Retinal pigment epithelial cell (primary cell): ENCODE data around the gene AK4.
"Not testable (repeated sequence)": the region's sequence is repeated elsewhere in the genome, so short reads cannot be mapped to it uniquely, and the experiment has no call there.

Experiments used
- DNase-seq: peaks from one replicate; pipeline ENCODE4 v3.0.0-alpha.2; 2010; ENCODE audit warnings: low read depth
- H3K4me3 ChIP-seq: 2 replicates; pipeline ENCODE4 v1.5.1; 2011; ENCODE audit warnings: mild to moderate bottlenecking, low read length, control low read depth, moderate library complexity
- TF ChIP-seq, protein P1 (sequence below): conservative IDR thresholded peaks from 2 replicates; pipeline ENCODE4 v1.5.1; 2011; ENCODE audit warnings: low read depth, low read length, control low read depth, inconsistent platforms

The AK4 gene

DNA sequence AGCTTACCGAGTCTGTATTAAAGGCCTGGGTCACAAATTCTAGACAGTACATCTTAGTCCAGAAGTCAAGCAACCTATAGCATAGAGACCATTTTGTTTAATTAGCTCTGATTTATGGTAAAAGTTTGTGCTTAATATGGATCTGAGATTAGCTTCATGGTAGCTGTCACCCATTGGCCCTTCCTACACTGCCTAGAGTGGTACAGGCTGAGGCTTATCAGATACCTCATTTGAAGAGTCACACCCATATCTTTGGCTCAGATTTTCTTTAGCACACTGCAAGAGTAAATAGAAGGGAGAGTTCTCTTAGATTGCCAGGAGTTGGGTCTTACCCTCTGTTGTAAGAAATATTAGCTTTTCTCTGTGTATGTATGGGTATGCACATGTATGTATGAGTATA lies 3.6 kb downstream of the AK4 start:
- TF ChIP-seq, protein P1, sequence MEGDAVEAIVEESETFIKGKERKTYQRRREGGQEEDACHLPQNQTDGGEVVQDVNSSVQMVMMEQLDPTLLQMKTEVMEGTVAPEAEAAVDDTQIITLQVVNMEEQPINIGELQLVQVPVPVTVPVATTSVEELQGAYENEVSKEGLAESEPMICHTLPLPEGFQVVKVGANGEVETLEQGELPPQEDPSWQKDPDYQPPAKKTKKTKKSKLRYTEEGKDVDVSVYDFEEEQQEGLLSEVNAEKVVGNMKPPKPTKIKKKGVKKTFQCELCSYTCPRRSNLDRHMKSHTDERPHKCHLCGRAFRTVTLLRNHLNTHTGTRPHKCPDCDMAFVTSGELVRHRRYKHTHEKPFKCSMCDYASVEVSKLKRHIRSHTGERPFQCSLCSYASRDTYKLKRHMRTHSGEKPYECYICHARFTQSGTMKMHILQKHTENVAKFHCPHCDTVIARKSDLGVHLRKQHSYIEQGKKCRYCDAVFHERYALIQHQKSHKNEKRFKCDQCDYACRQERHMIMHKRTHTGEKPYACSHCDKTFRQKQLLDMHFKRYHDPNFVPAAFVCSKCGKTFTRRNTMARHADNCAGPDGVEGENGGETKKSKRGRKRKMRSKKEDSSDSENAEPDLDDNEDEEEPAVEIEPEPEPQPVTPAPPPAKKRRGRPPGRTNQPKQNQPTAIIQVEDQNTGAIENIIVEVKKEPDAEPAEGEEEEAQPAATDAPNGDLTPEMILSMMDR, result no peak
- DNase-seq, result no peak
- no peak overlapping the region for H3K4me3 ChIP-seq

- TF ChIP-seq, protein P1, result no peak
- H3K4me3 ChIP-seq, result no peak overlapping the region
Observed at GRCh38 chr1:65153635-65154034, 5.6 kb downstream of the AK4 start.

GRCh38 chr1:65156910-65157545 lies 9.0 kb downstream of the AK4 start:
- TF ChIP-seq, protein P1, result no peak
- H3K4me3 ChIP-seq, result no peak overlapping the region
- DNase-seq, result no peak

More at GRCh38 chr1:65153635-65154034, 5.6 kb downstream of the AK4 start:
- no peak for DNase-seq

GRCh38 chr1:65157546-65157941 lies 9.5 kb downstream of the AK4 start:
- H3K4me3 ChIP-seq, result no peak overlapping the region
- DNase-seq, result no peak
- TF ChIP-seq, protein P1, result no peak

DNA sequence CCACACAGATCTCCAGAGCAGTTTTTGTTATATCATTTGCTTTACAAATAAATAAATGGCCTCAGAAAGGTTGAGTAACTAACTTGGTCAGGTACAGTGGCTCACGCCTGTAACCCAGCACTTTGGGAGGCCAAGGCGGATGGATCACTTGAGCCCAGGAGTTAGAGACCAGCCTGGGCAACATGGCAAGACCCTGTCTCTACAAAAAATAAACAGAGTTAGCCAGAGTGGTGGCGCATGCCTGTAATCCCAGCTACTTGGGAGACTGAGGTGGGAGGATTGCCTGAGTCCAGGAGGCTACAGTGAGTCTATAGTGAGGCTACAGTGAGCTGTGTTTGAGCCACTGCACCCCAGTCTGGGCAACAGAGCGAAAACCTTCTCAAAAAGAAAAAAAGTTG lies 11.3 kb downstream of the AK4 start:
- not testable (repeated sequence) for DNase-seq, H3K4me3 ChIP-seq

DNA sequence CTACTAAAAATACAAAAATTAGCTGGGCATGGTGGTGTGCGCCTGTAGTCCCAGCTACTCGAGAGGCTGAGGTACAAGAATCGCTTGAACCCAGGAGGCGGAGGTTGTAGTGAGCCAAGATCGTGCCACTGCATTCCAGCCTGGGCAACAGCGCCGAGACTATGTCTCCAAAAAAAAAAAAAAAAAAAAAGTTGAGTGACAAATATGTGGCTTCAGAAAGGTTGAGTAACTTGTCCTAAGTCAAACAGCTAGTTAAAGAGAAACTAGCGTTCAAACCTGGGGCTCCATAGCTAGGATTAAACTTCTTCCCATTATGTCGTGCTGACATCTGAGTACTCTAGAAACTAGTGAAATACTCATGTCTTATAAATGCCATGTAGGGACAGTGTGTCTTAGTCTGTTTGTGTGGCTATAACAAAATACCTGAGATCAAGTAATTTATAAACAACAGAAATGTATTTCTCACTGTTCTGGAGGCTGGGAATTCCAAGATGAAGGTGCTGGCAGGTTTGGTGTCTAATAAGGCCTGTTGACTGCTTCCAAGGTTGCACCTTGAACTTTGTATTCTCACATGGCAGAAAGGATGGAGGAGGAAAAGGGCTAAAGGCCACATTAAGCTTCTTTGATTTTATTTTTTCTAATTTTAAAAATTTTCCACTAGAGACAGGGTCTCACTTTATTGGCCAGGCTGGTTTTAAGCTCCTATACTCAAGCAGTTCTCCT lies 12.0 kb downstream of the AK4 start:
- no peak for DNase-seq
- H3K4me3 ChIP-seq, result no peak overlapping the region
- TF ChIP-seq, protein P1, result no peak

- TF ChIP-seq, protein P1, result no peak
- H3K4me3 ChIP-seq, result no peak overlapping the region
- DNase-seq, result no peak
Observed at GRCh38 chr1:65163201-65163805, 15.3 kb downstream of the AK4 start.

DNA sequence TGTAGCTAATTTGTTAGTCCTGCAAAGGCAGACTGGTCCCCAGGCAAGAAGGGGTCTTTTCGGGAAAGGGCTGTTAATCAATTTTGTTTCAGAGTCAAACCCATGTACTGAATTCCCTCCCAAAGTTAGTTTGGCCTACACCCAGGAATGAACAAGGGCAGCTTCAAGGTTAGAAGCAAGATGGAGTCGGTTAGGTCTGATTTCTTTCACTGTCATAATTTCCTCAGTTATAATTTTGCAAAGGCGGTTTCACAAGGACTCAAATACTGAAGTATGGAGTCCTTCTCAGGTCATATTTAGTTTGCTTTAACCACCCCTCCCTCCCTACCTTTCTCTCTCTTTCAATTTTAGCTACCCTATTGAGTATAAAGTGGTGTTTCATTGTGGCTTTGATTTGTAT lies 16.1 kb downstream of the AK4 start:
- not testable (repeated sequence) for DNase-seq

More for the DNA sequence above, 16.1 kb downstream of the AK4 start:
- H3K4me3 ChIP-seq, result not testable (repeated sequence)
